Activated CD8-positive, alpha-beta T cell treated with anti-CD3 and anti-CD28 coated beads for 36 hours (primary cell): Measurements from ENCODE around the gene BAIAP3. TPM values are rescaled to one million over a fixed set of nuclear protein-coding genes. Genes with fewer than 3 reads are reported as not detected.

Experiments used
- ATAC-seq: fragments of 200-7000 bp; cut with Tn5 transposase; one replicate; pipeline ENCODE4 v1.10.0; 2021; ENCODE audit warnings: mild to moderate bottlenecking, moderate library complexity
- CTCF ChIA-PET: fragments of 350-600 bp; sonication (Branson Sonifier 250); formaldehyde crosslinking; loops from one replicate; lab custom pipeline; 2021; ENCODE audit warnings: antibody characterized with exemption; lab: Charles Lee
- POLR2A ChIA-PET: fragments of 350-600 bp; sonication (Branson Sonifier 250); formaldehyde crosslinking; loops from one replicate; lab custom pipeline; 2021; ENCODE audit warnings: antibody characterized with exemption; lab: Charles Lee
- DNase-seq: peaks from one replicate; pipeline ENCODE4 v3.0.0-alpha.2; 2020
- H3K27ac Mint-ChIP-seq: one replicate; pipeline ENCODE4 v1.8.0; 2021; ENCODE audit warnings: mild to moderate bottlenecking, mixed read lengths
- H3K27me3 Mint-ChIP-seq: one replicate; pipeline ENCODE4 v1.8.0; 2021; ENCODE audit warnings: mixed read lengths
- H3K36me3 Mint-ChIP-seq: one replicate; pipeline ENCODE4 v1.8.0; 2021; ENCODE audit warnings: low read depth, mixed read lengths
- H3K4me1 Mint-ChIP-seq: one replicate; pipeline ENCODE4 v1.8.0; 2021; ENCODE audit warnings: low read depth, mixed read lengths
- H3K4me3 Mint-ChIP-seq: one replicate; pipeline ENCODE4 v1.8.0; 2021; ENCODE audit warnings: mild to moderate bottlenecking, moderate library complexity, mixed read lengths
- H3K9me3 Mint-ChIP-seq: one replicate; pipeline ENCODE4 v1.8.0; 2021; ENCODE audit warnings: mixed read lengths
- intact Hi-C: fragments of 100-400 bp; cut with micrococcal nuclease; formaldehyde crosslinking; loops from one replicate; pipeline ENCODE4 v1.10.0; 2022
- total RNA-seq, 2 experiments: library from RNA; stranded (reverse); gene quantifications; one replicate each; pipeline ENCODE4 v1.2.3, GENCODE V29; 2021
- TF ChIP-seq, protein P1 (sequence below): fragments of 200-600 bp; IDR thresholded peaks from one replicate; pipeline ENCODE4 v1.8.0; 2022; ENCODE audit warnings: antibody characterized with exemption, mild to moderate bottlenecking

The BAIAP3 gene
- total RNA-seq, 2 experiments from 2014 or later, result 0.27 to 0.68 TPM

DNA sequence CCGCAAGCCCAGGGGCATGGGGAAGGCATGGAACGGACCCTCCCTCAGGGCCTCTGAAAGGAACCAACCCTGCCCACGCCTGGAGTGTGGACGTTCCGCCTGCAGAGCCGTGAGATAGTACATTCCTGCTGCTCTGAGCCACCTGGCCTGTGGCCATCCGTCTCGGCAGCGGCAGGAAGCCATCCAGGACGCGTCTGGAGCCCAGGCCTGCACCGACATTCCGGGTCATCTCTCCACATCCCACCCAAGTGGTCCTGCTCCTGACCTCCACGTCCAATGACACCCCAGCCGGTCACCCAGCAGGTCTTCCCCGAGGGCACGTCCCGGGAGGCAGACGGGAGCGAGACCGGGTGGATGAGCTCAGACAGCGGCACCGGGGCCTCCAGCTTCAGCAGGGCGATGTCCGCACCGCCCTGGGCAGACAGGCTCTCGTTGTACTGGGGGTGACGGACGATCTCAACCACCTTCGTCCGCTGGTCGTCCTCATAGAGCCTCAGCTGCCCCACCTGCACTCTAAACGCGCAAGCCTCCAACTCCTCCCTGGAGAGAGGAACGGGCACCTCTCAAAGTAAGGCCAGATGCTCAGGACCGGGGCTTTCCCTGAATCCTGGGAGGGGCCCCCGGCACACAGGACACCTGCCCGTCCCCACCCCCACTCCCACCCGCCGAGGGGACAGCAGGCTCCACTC, 45.3 kb upstream of the BAIAP3 start:
- DNase-seq, result no peak
- ChIA-PET POLR2A (no interaction called here), CTCF (interaction anchor here (0.8 kb wide), 1 partner anchor 13 kb away, joined by 3 read pairs; no protein-coding TSS in a partner anchor)
- Mint-ChIP-seq H3K36me3 (no peaks in the 10 kb centered on the region), H3K27me3 (peaks cover 29% of the 10 kb centered on the region), H3K4me1 (no peaks in the 10 kb centered on the region), H3K4me3 (no peak overlapping the region), H3K9me3 (no peaks in the 10 kb centered on the region), H3K27ac (no peak overlapping the region)
- TF ChIP-seq, protein P1, sequence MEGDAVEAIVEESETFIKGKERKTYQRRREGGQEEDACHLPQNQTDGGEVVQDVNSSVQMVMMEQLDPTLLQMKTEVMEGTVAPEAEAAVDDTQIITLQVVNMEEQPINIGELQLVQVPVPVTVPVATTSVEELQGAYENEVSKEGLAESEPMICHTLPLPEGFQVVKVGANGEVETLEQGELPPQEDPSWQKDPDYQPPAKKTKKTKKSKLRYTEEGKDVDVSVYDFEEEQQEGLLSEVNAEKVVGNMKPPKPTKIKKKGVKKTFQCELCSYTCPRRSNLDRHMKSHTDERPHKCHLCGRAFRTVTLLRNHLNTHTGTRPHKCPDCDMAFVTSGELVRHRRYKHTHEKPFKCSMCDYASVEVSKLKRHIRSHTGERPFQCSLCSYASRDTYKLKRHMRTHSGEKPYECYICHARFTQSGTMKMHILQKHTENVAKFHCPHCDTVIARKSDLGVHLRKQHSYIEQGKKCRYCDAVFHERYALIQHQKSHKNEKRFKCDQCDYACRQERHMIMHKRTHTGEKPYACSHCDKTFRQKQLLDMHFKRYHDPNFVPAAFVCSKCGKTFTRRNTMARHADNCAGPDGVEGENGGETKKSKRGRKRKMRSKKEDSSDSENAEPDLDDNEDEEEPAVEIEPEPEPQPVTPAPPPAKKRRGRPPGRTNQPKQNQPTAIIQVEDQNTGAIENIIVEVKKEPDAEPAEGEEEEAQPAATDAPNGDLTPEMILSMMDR, result no peak
- intact Hi-C loops, result no loop called here
- ATAC-seq, result no peak

DNA sequence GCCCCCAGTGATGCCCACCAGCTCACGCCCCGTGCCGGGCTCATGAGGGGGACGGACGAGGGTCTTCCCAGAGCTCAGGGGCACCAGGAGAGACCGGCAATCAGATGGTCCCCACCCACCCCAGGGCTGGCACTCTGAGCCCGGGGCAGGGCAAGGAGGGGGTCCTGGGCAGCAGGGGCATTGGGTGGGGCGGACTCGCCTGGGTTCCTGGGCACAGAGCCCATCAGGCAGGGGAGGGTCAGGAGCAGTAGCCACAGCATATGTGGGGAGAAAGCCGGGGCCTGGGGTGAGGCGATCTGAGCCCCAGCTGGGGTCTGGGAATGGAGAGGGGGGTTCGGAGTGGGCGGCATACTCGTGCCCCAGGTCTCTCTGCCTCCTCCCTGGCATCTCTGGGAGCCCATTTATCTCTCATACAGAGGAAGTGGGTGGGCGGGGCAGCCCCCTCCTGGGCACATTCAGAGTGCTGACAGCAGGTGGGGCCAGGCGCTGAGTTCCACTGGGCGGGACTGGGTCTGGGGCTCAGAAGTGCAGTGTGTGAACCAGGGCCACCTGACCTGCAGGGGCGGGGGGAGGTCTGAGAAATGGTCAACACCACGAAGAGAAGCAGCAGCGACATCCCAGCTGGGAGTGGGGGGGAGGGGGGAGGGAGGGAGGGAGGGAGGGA, 44.5 kb upstream of the BAIAP3 start:
- H3K36me3 Mint-ChIP-seq, result no peaks in the 10 kb centered on the region
- intact Hi-C loops, result no loop called here
- POLR2A ChIA-PET, result no interaction called here
- CTCF ChIA-PET, result no interaction called here
- H3K9me3 Mint-ChIP-seq, result no peaks in the 10 kb centered on the region
- peak; percentile 51 for DNase-seq
- no peak overlapping the region for H3K4me3 Mint-ChIP-seq
- TF ChIP-seq, protein P1, result no peak
- peak; percentile 55 for ATAC-seq
- no peak overlapping the region for H3K27ac Mint-ChIP-seq
- H3K27me3 Mint-ChIP-seq, result peaks cover 31% of the 10 kb centered on the region
- no peaks in the 10 kb centered on the region for H3K4me1 Mint-ChIP-seq

DNA sequence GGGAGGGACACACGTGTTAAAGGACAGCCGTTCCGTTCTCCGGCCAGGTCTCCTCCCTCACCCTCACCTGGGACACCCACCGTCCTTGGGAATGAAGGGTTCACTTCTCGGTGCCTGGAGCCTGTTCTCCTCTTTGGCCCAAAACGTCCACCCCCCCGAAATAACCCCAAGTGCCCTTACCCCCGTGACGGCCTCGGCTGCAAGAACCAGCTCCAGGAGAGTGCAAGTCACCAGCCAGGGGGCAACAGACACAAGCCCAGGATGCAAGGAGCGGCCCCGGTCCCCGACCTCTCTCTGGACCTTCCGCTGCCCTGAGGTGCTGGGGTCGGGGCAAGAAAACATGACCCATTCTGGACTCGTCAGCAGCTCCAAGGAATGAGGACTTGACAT, 44.0 kb upstream of the BAIAP3 start:
- TF ChIP-seq, protein P1, result no peak
- Mint-ChIP-seq H3K27me3 (peaks cover 34% of the 10 kb centered on the region), H3K9me3 (no peaks in the 10 kb centered on the region), H3K4me1 (no peaks in the 10 kb centered on the region), H3K4me3 (no peak overlapping the region), H3K27ac (no peak overlapping the region), H3K36me3 (no peaks in the 10 kb centered on the region)
- no peak for DNase-seq
- POLR2A ChIA-PET, result no interaction called here
- intact Hi-C loops, result no loop called here
- CTCF ChIA-PET, result interaction anchor here (1.2 kb wide), 1 partner anchor 74 kb away, joined by 3 read pairs; no protein-coding TSS in a partner anchor
- no peak for ATAC-seq

DNA sequence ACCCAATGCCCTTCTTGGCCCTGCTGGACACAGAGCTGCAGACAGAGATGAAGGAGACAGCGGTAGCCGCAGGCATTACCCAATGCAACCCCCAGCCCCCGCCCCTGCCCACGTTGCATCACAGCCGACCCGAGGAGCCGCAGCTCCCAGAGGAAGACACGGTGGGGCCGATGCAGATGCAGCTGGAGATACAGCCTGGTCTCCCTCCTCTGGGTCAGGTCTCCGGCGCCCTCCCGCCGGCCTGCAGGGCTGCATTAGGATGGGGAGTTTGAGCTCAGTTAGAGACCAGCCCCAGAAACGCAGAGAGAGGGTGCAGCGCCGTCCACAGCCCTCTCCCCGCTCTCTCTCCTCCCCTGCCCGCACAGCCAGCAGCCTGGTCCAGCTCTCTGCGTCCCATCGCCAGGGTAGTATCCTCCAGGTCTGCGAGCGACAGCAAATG, 43.4 kb upstream of the BAIAP3 start:
- intact Hi-C loops, result no loop called here
- CTCF ChIA-PET, result interaction anchor here (1.2 kb wide), 2 partner anchors 11 to 74 kb away, joined by 3 to 5 read pairs; no protein-coding TSS in a partner anchor
- POLR2A ChIA-PET, result no interaction called here
- peaks cover 34% of the 10 kb centered on the region for H3K27me3 Mint-ChIP-seq
- no peaks in the 10 kb centered on the region for H3K9me3 Mint-ChIP-seq
- no peak overlapping the region for H3K27ac Mint-ChIP-seq
- no peaks in the 10 kb centered on the region for H3K4me1 Mint-ChIP-seq
- no peaks in the 10 kb centered on the region for H3K36me3 Mint-ChIP-seq
- no peak overlapping the region for H3K4me3 Mint-ChIP-seq
- ATAC-seq (no peak), DNase-seq (no peak)
- TF ChIP-seq, protein P1, result no peak
